CD4-positive, alpha-beta T cell (primary cell): ENCODE measurements around the gene AKAP9. TPM values are rescaled to one million over a fixed set of nuclear protein-coding genes. Genes with fewer than 3 reads are reported as not detected.

Experiments
- ATAC-seq: fragments of 200-7000 bp; cut with Tn5 transposase; one replicate; pipeline ENCODE4 v1.10.0; 2022; ENCODE audit warnings: mild to moderate bottlenecking; ENCODE audit not compliant: poor library complexity
- CTCF ChIA-PET: fragments of 350-600 bp; sonication (Branson Sonifier 250); formaldehyde crosslinking; loops from one replicate; lab custom pipeline; 2021; ENCODE audit warnings: antibody characterized with exemption, inconsistent platforms; lab: Charles Lee
- POLR2A ChIA-PET: fragments of 350-600 bp; sonication (Branson Sonifier 250); formaldehyde crosslinking; loops from one replicate; lab custom pipeline; 2021; ENCODE audit warnings: antibody characterized with exemption, inconsistent platforms; lab: Charles Lee
- DNase-seq, 14 experiments: peaks; one replicate each; pipeline ENCODE4 v3.0.0-alpha.2; 2013 to 2020; ENCODE audit warnings: mixed read lengths in 2 of 14
- H3K27ac ChIP-seq, 2 donors: one replicate each; pipeline versions ENCODE4 v1.5.1 to v1.7.0; 2013; ENCODE audit warnings: low read length in 2 of 2, low read depth in 1 of 2, mild to moderate bottlenecking in 1 of 2
- H3K27me3 ChIP-seq, 2 experiments: 1 replicate in 1 of 2; 2 replicates in 1 of 2; pipeline versions ENCODE4 v1.6.1 to v1.7.0; 2013; ENCODE audit warnings: low read length in 2 of 2, control low read depth in 1 of 2, mild to moderate bottlenecking in 1 of 2, moderate library complexity in 1 of 2; ENCODE audit not compliant: insufficient read depth in 2 of 2, control insufficient read depth in 1 of 2
- H3K36me3 ChIP-seq: one replicate; pipeline ENCODE4 v1.6.1; 2013; ENCODE audit warnings: low read length, control low read depth; ENCODE audit not compliant: insufficient read depth
- H3K4me1 ChIP-seq: one replicate; pipeline ENCODE4 v1.6.1; 2013; ENCODE audit warnings: low read length, control low read depth; ENCODE audit not compliant: insufficient read depth
- H3K4me3 ChIP-seq: one replicate; pipeline ENCODE4 v1.5.1; 2013; ENCODE audit warnings: mild to moderate bottlenecking, low read length, moderate library complexity
- H3K9me3 ChIP-seq, 2 experiments: 1 replicate in 1 of 2; 2 replicates in 1 of 2; pipeline versions ENCODE4 v1.6.1 to v1.7.0; 2013; ENCODE audit warnings: low read length in 2 of 2, mild to moderate bottlenecking in 2 of 2, control low read depth in 1 of 2, moderate library complexity in 1 of 2; ENCODE audit not compliant: control insufficient read depth in 1 of 2, insufficient read depth in 1 of 2
- H3K27ac Mint-ChIP-seq: one replicate; pipeline ENCODE4 v1.8.0; 2020; ENCODE audit warnings: mixed read lengths
- H3K27me3 Mint-ChIP-seq: one replicate; pipeline ENCODE4 v1.8.0; 2021; ENCODE audit warnings: mixed read lengths
- H3K36me3 Mint-ChIP-seq: one replicate; pipeline ENCODE4 v1.8.0; 2021; ENCODE audit warnings: low read depth, mixed read lengths
- H3K4me1 Mint-ChIP-seq: one replicate; pipeline ENCODE4 v1.8.0; 2021; ENCODE audit warnings: low read depth, mixed read lengths
- H3K4me3 Mint-ChIP-seq: one replicate; pipeline ENCODE4 v1.8.0; 2020; ENCODE audit warnings: mild to moderate bottlenecking, mixed read lengths
- H3K9me3 Mint-ChIP-seq: one replicate; pipeline ENCODE4 v1.8.0; 2020; ENCODE audit warnings: mixed read lengths
- intact Hi-C, 2 experiments: fragments of 100-400 bp; cut with DNase I in 1 of 2; cut with micrococcal nuclease in 1 of 2; formaldehyde crosslinking; loops; one replicate each; pipeline versions ENCODE4 v1.15.1 to v1.9.0; 2023 to 2025; cut with DNase I, micrococcal nuclease
- total RNA-seq, 174 experiments: library from RNA in 2 of 174; stranded (reverse) in 2 of 174; gene quantifications; one replicate each; pipeline ENCODE4 v1.2.3 and lab custom pipeline; 2021 to 2026
- TF ChIP-seq, protein P1 (sequence below): fragments of 200-600 bp; IDR thresholded peaks from one replicate; pipeline ENCODE4 v1.8.0; 2022; ENCODE audit warnings: antibody characterized with exemption, mild to moderate bottlenecking

AKAP9 gene
- total RNA-seq, 2 experiments from 2014 or later = 62.5 to 64.8 TPM

- Histone ChIP-seq H3K36me3 (peaks cover 51% of the 10 kb centered on the region), H3K9me3 (no peaks in the 10 kb centered on the region), H3K27me3 (no peaks in the 10 kb centered on the region), H3K4me3 (no peak overlapping the region), H3K4me1 (no peaks in the 10 kb centered on the region), H3K27ac (no peak overlapping the region)
- DNase-seq (no peak), ATAC-seq (no peak)
- Mint-ChIP-seq H3K27ac (no peak overlapping the region), H3K4me1 (no peaks in the 10 kb centered on the region), H3K4me3 (no peak overlapping the region), H3K27me3 (no peaks in the 10 kb centered on the region), H3K36me3 (peaks cover 69% of the 10 kb centered on the region), H3K9me3 (no peaks in the 10 kb centered on the region)
- POLR2A ChIA-PET = no interaction called here
- CTCF ChIA-PET = interaction anchor here (1.0 kb wide), 1 partner anchor 48 kb away, joined by 4 read pairs; no protein-coding TSS in a partner anchor
- intact Hi-C loops = no loop called here
- TF ChIP-seq, protein P1, sequence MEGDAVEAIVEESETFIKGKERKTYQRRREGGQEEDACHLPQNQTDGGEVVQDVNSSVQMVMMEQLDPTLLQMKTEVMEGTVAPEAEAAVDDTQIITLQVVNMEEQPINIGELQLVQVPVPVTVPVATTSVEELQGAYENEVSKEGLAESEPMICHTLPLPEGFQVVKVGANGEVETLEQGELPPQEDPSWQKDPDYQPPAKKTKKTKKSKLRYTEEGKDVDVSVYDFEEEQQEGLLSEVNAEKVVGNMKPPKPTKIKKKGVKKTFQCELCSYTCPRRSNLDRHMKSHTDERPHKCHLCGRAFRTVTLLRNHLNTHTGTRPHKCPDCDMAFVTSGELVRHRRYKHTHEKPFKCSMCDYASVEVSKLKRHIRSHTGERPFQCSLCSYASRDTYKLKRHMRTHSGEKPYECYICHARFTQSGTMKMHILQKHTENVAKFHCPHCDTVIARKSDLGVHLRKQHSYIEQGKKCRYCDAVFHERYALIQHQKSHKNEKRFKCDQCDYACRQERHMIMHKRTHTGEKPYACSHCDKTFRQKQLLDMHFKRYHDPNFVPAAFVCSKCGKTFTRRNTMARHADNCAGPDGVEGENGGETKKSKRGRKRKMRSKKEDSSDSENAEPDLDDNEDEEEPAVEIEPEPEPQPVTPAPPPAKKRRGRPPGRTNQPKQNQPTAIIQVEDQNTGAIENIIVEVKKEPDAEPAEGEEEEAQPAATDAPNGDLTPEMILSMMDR = no peak
Observed at GRCh38 chr7:91993976-91994375, 53.3 kb downstream of the AKAP9 start.

DNA sequence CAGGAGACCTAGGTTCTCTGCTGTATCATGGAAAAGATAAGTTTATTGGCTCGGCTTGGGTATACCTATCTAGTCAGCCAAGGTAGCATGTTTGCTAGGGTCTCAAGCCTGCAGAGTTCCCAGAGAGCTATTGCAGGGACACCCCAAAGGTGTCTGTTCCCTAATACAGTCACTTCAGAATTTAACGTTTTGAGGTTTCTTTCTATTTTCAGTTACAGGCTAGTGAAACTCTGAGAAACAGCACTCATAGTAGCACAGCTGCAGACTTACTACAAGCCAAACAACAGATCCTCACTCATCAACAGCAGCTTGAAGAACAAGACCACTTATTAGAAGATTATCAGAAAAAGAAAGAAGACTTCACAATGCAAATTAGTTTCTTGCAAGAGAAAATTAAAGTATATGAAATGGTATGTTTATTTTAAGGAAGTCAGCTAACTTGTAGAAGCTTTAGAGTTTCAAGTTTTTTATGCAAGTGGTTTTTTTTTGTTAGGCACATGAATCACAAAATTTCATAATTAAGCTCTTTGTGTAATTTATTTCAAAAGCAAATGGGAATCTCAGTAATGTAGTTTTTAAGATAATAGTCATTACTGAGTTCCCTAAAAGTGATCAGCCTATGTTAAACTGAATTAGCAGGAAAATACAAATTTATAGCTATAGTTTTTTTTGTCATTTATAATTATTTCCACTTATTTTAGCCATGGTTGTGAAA lies 54.9 kb downstream of the AKAP9 start:
- Histone ChIP-seq H3K4me3 (no peak overlapping the region), H3K27ac (no peak overlapping the region), H3K27me3 (no peaks in the 10 kb centered on the region), H3K4me1 (no peaks in the 10 kb centered on the region), H3K9me3 (no peaks in the 10 kb centered on the region), H3K36me3 (peaks cover 56% of the 10 kb centered on the region)
- CTCF ChIA-PET = interaction anchor here (0.6 to 0.8 kb wide), 2 partner anchors 115 to 567 kb away, joined by 3 to 4 read pairs; partner anchors contain the start of gene MTERF1
- TF ChIP-seq, protein P1 = no peak
- no peak for ATAC-seq
- DNase-seq = no peak
- intact Hi-C loops = no loop called here
- no peak overlapping the region for H3K27ac Mint-ChIP-seq
- POLR2A ChIA-PET = no interaction called here
- H3K9me3 Mint-ChIP-seq = no peaks in the 10 kb centered on the region
- no peaks in the 10 kb centered on the region for H3K27me3 Mint-ChIP-seq
- no peak overlapping the region for H3K4me3 Mint-ChIP-seq
- no peaks in the 10 kb centered on the region for H3K4me1 Mint-ChIP-seq
- peaks cover 82% of the 10 kb centered on the region for H3K36me3 Mint-ChIP-seq

DNA sequence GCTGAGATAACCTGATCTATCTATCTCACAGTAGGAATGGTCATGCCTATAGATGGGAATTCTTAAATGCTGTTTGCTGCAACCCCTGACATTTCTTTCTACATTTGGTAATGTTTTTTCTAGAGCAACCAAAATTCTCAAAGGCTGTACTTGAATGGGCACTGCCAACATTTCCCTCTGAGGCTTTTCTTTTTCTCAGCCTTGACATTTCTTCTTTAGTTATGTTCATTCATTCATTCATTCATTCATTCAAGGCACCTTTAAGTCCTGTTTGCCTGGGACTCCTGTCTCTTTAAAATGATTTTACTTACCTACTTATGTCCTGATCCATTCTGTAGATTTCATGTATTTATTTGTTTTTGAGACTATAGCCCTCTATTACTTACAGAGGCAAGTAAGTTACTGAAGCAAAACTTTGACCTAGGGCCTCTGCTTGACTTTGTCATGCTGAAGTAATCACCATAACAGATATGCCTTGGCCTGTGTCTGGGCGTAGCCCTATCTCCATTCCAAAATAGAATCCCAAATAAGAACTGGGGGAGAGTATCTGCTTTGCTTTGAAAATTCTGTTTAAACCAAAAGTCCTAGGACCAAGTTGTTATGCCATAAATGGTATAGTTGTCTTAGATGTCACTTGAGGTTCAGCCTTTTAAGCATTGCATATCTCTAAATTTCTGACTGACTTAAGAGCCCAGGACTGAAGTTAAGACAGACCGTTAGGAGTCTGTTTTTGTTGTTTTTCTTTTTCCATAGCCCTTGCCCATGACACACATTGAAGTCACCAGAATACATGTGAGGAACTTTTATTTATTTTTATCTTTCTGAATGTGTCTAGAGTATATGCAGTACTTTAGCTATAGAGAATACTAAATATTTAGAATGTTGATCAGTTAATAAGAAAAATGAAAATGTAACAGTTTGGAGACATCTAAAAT lies 59.2 kb downstream of the AKAP9 start:
- no peak overlapping the region for H3K27ac ChIP-seq
- H3K4me1 ChIP-seq = no peaks in the 10 kb centered on the region
- TF ChIP-seq, protein P1 = no peak
- DNase-seq = no peak
- H3K36me3 Mint-ChIP-seq = peaks cover 96% of the 10 kb centered on the region
- H3K4me3 ChIP-seq = no peak overlapping the region
- no peaks in the 10 kb centered on the region for H3K9me3 ChIP-seq
- H3K9me3 Mint-ChIP-seq = no peaks in the 10 kb centered on the region
- ChIA-PET CTCF (no interaction called here), POLR2A (no interaction called here)
- H3K4me3 Mint-ChIP-seq = no peak overlapping the region
- intact Hi-C loops = no loop called here
- peaks cover 43% of the 10 kb centered on the region for H3K36me3 ChIP-seq
- no peaks in the 10 kb centered on the region for H3K4me1 Mint-ChIP-seq
- H3K27me3 ChIP-seq = no peaks in the 10 kb centered on the region
- no peak for ATAC-seq
- H3K27me3 Mint-ChIP-seq = no peaks in the 10 kb centered on the region
- no peak overlapping the region for H3K27ac Mint-ChIP-seq
